ENCODE measurements around the gene SETX.

SETX gene

GRCh38 chr9:132351404-132352045, 3.3 kb downstream of the SETX start:
- DNase-seq: no peak

- no peak for DNase-seq
Measured at GRCh38 chr9:132350861-132351315, 3.9 kb downstream of the SETX start.

- no peak for DNase-seq
Measured at GRCh38 chr9:132348676-132349075, 6.1 kb downstream of the SETX start.

GRCh38 chr9:132346177-132346576, 8.6 kb downstream of the SETX start:
- DNase-seq: no peak

DNA sequence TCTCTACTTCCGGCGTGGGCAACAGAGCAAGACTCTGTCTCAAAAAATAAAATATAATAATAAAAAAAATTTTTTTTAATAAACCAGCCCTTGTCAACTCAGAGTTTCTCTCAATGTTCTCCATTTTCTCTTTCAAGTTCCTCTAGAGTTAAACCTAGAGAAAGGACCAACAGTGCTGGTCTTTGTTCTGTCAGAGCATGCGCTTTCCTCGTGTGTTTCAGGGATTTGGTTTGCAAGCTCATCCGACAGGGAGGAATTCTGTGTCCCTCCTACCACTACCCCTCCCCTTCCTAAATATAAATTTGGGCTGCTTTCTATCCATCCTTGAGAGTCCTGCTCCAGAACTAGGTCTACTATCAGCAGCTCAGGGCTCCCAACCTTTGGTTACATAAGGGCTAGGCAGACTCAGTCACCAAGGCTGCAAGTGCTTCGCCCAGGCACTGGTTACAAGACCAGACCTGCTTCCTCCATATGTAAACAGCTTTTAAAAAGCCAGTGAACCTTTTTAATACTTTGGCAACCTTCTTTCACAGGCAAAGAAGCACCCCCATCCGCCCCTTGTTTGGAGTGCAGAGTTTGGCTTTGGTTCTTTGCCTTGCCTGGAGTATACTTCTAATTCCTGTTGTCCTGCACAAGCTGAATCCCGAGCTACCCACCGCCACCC, 13.5 kb downstream of the SETX start:
- DNase-seq: no peak

GRCh38 chr9:132334364-132334763, 20.4 kb downstream of the SETX start:
- DNase-seq: no peak

- no peak for DNase-seq
Measured at GRCh38 chr9:132333556-132333955, 21.2 kb downstream of the SETX start.

GRCh38 chr9:132328580-132328979, 26.2 kb downstream of the SETX start:
- DNase-seq: no peak

DNA sequence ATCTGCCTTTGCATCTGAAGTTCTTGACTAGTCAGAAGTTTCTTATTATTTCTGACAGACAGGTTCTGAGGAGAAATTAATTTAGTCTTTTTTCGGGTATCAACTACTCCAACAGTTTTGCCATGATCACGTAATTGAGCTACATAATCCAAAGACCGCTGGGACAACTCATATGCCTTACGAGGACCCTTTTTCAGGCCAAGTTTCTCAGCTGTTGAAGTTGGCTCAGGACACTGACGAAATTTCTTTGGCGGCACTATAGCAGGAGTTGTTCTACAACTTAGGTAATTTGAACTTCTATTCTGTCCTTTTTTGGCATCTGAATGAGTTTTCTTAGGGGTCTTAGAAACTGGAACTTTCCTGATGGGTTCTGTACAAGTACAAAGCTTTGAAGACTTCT, 27.2 kb downstream of the SETX start:
- no peak for DNase-seq

DNA sequence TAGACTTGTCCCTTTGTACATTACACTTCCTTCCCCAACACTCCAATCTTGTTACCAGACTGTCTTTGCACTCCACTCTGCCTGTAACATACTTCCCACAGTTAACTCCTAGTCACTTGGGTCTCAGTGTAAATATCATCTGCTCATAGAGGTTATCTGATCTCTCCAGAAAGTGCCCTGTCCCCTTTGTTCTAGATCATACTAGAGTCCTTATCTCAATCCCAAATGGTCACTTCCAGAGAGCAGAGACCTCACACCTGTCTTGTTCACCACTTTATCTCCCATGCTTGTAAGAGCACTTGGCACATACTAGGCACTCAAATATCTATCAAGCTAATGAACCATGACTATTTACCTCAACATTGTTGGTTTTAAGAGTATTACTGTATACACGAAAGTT, 30.4 kb downstream of the SETX start:
- DNase-seq: no peak

DNA sequence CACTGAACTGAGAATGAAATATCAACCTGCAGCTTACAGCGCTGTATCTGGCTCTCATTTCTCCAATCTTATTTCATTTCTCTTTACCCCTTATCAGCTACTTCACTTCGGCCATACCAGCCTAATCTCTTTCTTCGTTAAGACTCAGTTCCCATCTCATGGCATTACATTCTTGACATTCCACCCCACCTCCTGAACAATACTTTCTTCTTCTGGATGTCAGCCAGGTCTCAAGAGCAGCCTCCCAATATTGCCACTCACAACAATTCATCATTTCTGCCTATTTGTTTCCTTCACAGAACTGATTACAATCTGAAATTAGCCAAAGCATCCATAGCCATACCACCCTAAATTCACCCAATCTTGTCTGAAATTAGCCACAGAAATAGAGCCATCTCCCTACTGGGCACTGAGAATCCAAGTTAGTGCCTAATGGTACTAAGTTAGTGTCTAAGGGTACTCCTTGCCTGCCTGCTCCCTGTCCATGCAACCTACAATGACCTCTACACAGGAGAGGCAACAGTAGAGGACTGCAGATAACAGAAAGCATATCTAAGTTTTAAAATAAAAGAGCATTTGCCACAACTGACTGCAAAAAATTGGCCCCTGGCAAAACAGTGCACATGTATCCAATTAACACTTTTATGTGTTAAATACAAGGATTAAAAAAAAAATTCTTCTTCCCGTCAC, 35.2 kb downstream of the SETX start:
- no peak for DNase-seq

DNA sequence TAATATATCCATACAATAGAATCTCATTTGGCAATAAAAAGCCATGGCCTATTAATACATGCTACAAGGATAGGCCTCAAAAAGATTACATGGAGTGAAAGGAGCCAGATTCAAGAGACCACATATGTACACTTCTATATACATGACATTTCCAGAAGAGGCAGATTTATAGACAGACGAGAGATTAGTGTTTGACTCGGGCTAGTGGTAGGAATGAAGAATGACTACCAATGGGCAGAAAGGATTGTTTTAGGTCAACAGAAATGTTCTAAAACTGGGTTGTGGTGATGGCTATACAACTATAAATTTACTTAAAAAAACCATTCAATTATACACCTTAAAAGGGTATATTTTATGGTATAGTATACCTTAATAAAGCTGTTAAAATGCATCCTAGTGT, 41.9 kb downstream of the SETX start:
- no peak for DNase-seq

DNA sequence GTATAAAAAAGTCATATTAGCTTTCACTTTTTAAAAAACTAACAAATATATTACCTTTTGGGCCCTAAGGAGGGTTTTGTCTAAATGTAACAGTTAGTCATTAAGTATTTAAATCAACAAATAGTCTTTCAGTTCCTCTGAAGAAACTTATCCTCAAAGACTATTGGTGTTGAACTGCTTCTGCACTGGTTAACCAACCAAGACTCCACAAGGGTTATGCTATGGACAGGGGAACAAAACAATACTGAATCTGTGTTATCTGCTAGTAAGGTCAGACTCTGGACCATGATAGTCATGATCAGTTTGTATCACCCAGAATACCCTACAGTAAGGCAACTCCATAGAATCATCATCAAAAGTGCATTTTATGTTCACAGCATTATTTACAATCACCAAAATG, 42.4 kb downstream of the SETX start:
- DNase-seq: no peak

GRCh38 chr9:132311978-132312377, 42.8 kb downstream of the SETX start:
- DNase-seq: no peak

DNA sequence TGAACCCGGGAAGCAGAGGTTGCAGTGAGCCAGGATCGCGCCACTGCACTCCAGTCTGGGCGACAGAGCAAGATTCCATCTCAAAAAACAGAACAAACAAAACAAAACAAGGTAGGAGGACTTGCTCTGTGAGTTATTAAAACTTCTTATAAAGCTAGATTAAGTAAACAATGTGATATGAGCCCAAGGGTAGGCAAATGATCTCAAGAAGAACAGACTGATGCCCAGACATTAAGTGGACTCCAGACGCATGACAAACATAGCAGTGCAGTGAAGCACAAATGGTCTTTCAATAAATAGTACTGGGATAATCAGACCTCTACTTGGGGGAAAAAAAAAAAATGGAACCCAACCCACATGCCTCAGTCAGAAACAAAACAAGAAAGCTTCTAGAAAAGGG, 45.7 kb downstream of the SETX start:
- DNase-seq: no peak

DNA sequence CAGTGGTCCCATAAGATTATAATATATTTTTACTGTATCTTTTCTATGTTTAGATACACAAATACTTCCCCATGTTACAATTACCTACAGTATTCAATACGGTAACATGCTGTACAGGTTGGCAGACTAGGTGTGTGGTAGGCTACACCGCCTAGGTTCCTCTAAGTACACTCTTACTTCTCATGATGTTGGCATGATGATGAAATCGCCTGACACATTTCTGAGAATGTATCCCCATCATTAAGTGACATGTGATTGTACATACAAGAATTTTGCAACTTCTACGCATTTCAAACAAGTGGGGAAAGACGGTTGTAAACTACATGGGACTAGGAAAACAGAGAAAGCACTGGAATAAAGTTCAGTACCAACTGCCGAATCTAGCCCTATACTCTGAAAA, 53.3 kb downstream of the SETX start:
- no peak for DNase-seq

DNA sequence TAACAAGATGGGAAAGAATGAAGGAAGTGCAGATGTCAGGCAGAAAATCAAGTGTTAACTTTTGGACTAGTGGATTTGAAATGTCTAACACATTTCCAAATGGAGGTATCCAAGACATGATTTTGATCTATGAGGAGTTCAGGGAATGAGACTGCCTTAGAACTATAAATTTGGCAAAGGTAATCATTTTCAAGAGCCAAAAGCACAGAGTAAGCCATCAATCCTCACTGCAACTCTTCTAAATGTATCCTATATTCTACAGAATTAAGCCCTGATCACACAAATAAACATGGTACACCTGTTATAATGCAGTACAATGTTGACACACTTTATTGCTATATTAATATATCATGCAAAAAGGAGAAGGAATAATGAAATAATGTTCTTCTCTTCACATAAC, 55.6 kb downstream of the SETX start:
- no peak for DNase-seq

DNA sequence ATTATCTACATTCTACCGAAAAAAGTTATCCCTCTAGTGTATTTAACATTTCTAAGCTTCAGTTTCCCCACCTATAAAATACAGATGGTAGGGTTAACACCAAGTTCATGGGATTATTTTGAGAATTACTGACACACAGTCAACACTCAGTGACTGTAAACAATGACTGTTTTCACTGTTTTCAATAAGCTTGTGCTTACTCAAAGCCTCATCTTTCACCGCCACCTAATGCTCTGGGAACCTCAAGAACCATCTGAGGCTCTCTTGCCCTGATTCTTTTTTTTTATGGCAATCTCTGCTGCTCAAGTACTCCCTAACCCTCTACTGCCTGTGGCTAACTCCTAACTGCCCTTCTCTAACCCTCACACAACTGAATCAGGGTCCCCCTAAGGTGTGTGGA, 59.6 kb downstream of the SETX start:
- DNase-seq: no peak

DNA sequence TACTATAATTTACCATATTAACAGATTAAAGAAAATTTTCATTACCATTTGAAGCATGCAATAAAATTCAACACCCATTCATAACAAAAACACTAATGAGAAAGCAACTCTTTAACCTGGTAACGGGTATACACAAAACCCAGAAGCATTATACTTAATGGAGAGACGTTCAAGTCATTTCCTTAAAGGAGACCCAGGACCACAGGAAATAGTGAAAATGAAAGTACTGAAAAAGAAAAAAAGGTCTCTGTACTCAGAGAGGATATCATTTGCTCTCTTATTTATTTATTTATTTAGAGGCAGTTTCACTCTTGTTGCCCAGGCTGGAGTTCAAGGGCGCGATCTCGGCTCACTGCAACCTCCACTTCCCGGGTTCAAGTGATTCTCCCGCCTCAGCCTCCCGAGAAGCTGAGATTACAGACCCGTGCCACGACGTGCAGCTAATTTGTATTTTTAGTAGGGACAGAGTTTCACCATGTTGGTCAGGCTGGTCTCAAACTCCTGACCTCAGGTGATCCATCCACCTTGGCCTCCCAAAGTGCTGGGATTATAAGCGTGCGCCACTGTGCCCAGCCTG, 61.6 kb downstream of the SETX start:
- no peak for DNase-seq

GRCh38 chr9:132288966-132289365, 65.8 kb downstream of the SETX start:
- no peak for DNase-seq

DNA sequence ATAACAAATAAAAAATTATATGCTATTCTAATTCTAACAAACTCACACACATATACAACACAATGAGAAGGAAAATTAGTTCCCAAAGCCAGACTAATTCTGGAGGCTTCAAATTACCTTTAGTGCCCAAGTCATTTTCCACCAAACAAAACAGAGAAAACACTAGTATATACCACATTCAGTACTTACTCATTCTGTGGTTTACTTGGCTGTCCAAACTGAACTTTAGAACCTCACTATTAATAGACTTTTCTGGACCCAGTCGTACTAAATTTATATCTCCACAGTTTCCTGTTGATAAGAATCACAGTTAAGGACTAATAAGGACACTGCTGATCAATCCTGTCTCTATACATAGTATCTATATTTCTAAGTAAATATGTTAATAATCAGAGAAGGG, 66.4 kb downstream of the SETX start:
- no peak for DNase-seq

DNA sequence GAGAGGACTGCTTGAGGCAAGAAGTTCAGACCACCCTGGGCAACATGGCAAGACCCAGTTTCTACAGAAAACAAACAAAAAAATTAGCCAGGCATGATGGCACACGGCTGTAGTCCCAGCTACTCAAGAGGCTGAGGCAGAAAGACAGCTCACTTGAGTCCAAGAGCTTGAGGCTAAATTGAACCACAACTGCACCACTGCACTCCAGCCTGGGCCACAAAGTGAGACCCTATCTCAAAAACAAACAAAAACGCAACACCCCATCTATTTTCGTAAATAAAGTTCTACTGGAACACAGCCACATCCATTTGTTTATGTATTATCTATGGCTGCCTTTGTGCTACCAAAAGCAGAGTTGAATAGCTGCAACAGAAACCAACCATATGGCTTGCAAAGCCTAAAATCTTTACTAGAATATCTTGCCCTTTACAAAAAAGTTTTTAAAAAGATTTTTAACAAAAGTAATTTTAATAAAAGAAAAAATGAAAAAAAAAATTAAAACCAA, 67.5 kb downstream of the SETX start:
- no peak for DNase-seq

GRCh38 chr9:132283863-132284262, 70.9 kb downstream of the SETX start:
- DNase-seq: no peak

DNA sequence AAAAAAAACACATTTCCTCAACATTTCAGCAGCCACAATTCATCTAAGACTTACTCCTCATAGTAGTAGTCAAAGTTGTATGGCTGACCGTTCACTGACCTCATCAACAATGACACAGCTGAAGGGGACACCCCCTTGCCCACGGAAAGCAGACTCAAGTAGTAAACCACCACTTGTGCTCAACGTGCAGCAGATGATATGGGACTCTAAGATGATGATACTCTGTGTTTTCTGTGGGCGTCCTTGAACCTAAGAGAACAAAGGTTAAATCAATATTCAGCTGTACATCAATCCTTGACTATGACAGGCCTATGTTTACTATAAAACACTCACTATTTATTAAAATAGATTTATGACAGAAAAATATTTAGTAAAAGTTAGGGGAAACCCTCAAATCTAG, 71.6 kb downstream of the SETX start:
- DNase-seq: no peak

Measured in NCI-H1048 (cell line).